ENCODE measurements around the gene SH3D21. TPM values are rescaled to one million over a fixed set of nuclear protein-coding genes. Genes with fewer than 3 reads are reported as not detected.

The SH3D21 gene
- total and polyA plus RNA-seq, 10 of the 15 experiments (the other 5 are each of a cell fraction or from before 2014, with no cell fraction given): 0.06 to 5.9 (median 2.4) TPM

DNA sequence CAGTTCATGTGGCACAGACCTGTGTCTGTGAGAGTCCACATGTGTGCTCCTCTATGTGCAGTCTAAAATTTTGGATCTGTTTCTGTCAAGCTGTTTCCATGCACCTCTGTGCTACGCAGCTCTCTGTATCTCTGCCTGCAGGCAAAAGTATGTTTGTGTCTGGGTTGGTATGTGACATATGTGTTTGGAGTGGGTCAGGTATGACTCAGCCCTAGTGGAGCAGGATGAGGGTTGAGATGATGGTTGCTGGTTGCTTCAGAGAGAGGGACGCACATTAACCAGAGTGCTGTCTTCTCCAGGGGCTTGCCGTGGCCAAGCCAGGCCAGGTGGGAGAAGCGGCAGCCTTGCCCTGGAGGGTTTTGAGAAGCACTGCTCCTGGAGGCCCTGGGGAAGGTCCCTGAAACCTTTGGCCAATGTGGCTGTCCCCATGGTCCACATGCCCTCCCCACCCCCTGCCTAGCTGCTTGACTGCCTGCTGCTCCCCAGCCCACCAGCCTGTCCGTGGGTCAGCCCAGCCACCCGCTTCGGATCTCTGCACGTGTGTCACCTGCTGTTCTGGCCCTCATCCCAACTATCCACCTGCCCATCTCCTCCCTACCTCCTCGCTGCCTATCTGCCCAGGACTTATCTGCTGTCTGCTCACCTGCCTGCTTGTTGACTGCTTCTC lies 21.4 kb downstream of the SH3D21 start:
- no peaks in the 10 kb centered on the region for H3K27me3 ChIP-seq (replicated peaks in 1 of 2; ENCODE audit: control insufficient read depth in 2 of 2, insufficient read depth in 2 of 2, low read length in 1 of 2)
- intact Hi-C loops (cut with micrococcal nuclease; ENCODE audit: unreplicated experiment): no loop called here
- ChIA-PET SMC1A (ENCODE audit: uncharacterized antibody, unreplicated experiment) (no interaction called here), POLR2A (no interaction called here), CTCF (no interaction called here), RAD21 (ENCODE audit: unreplicated experiment) (no interaction called here)
- no peaks in the 10 kb centered on the region for H3K36me3 ChIP-seq (ENCODE audit: control insufficient read depth in 2 of 2, insufficient read depth in 2 of 2, low read length in 1 of 2)
- no peak for DNase-seq (ENCODE audit: low read depth, low spot score)
- H3K9me3 ChIP-seq (replicated peaks; ENCODE audit: control insufficient read depth, insufficient read depth, low read length): no peaks in the 10 kb centered on the region
- H3K9ac ChIP-seq (ENCODE audit: control insufficient read depth, insufficient read depth, low read length): no peak overlapping the region
- H3K4me2 ChIP-seq (ENCODE audit: control insufficient read depth, insufficient read depth): no peak overlapping the region
- peaks cover 9% of the 10 kb centered on the region for H3K4me1 ChIP-seq (ENCODE audit: control insufficient read depth, insufficient read depth, low read length)
- no peak overlapping the region for H2AFZ ChIP-seq (ENCODE audit: control insufficient read depth, low read depth, low read length)
- no peak for FAIRE-seq
- no peak overlapping the region for H3K27ac ChIP-seq (ENCODE audit: control insufficient read depth, insufficient read depth)
- WGBS (ENCODE audit: insufficient coverage, insufficient replicate concordance, low lambda C conversion rate, missing lambda C conversion rate): 62% methylated on average over 9 of the region's 9 CpGs
- in situ Hi-C loops (cut with MboI): no loop called here
- no peaks in the 10 kb centered on the region for H4K20me1 ChIP-seq (ENCODE audit: control insufficient read depth, insufficient read depth)
- H3K79me2 ChIP-seq (ENCODE audit: control insufficient read depth, insufficient read depth, low read length): no peaks in the 10 kb centered on the region
- H3K4me3 ChIP-seq: no peak overlapping the region
- ATAC-seq: no peak
- BruUV-seq (replicated peaks): no TSS peak
- TF ChIP-seq, protein P1, sequence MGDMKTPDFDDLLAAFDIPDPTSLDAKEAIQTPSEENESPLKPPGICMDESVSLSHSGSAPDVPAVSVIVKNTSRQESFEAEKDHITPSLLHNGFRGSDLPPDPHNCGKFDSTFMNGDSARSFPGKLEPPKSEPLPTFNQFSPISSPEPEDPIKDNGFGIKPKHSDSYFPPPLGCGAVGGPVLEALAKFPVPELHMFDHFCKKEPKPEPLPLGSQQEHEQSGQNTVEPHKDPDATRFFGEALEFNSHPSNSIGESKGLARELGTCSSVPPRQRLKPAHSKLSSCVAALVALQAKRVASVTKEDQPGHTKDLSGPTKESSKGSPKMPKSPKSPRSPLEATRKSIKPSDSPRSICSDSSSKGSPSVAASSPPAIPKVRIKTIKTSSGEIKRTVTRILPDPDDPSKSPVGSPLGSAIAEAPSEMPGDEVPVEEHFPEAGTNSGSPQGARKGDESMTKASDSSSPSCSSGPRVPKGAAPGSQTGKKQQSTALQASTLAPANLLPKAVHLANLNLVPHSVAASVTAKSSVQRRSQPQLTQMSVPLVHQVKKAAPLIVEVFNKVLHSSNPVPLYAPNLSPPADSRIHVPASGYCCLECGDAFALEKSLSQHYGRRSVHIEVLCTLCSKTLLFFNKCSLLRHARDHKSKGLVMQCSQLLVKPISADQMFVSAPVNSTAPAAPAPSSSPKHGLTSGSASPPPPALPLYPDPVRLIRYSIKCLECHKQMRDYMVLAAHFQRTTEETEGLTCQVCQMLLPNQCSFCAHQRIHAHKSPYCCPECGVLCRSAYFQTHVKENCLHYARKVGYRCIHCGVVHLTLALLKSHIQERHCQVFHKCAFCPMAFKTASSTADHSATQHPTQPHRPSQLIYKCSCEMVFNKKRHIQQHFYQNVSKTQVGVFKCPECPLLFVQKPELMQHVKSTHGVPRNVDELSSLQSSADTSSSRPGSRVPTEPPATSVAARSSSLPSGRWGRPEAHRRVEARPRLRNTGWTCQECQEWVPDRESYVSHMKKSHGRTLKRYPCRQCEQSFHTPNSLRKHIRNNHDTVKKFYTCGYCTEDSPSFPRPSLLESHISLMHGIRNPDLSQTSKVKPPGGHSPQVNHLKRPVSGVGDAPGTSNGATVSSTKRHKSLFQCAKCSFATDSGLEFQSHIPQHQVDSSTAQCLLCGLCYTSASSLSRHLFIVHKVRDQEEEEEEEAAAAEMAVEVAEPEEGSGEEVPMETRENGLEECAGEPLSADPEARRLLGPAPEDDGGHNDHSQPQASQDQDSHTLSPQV (IDR thresholded peaks at IDR 0.05): no peak
- TF ChIP-seq ZNF24 (IDR thresholded peaks at IDR 0.05): no peak
- no peak for TF ChIP-seq HDAC6 (IDR thresholded peaks at IDR 0.05; ENCODE audit: unreplicated experiment)
- no peak for TF ChIP-seq BACH1 (IDR thresholded peaks at IDR 0.05; ENCODE audit: borderline replicate concordance)
- TF ChIP-seq, protein P2, sequence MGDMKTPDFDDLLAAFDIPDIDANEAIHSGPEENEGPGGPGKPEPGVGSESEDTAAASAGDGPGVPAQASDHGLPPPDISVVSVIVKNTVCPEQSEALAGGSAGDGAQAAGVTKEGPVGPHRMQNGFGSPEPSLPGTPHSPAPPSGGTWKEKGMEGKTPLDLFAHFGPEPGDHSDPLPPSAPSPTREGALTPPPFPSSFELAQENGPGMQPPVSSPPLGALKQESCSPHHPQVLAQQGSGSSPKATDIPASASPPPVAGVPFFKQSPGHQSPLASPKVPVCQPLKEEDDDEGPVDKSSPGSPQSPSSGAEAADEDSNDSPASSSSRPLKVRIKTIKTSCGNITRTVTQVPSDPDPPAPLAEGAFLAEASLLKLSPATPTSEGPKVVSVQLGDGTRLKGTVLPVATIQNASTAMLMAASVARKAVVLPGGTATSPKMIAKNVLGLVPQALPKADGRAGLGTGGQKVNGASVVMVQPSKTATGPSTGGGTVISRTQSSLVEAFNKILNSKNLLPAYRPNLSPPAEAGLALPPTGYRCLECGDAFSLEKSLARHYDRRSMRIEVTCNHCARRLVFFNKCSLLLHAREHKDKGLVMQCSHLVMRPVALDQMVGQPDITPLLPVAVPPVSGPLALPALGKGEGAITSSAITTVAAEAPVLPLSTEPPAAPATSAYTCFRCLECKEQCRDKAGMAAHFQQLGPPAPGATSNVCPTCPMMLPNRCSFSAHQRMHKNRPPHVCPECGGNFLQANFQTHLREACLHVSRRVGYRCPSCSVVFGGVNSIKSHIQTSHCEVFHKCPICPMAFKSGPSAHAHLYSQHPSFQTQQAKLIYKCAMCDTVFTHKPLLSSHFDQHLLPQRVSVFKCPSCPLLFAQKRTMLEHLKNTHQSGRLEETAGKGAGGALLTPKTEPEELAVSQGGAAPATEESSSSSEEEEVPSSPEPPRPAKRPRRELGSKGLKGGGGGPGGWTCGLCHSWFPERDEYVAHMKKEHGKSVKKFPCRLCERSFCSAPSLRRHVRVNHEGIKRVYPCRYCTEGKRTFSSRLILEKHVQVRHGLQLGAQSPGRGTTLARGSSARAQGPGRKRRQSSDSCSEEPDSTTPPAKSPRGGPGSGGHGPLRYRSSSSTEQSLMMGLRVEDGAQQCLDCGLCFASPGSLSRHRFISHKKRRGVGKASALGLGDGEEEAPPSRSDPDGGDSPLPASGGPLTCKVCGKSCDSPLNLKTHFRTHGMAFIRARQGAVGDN (IDR thresholded peaks at IDR 0.05): no peak
- no peak for TF ChIP-seq RB1 (IDR thresholded peaks at IDR 0.05; ENCODE audit: borderline replicate concordance)
- TF ChIP-seq ZNF207 (IDR thresholded peaks at IDR 0.05; ENCODE audit: borderline replicate concordance): no peak
- no peak for TF ChIP-seq MEF2A (IDR thresholded peaks at IDR 0.05; ENCODE audit: insufficient read depth, low read depth, low read length)
- TF ChIP-seq POLR2AphosphoS2 (IDR thresholded peaks at IDR 0.05; ENCODE audit: low read depth, low read length): no peak
- TF ChIP-seq, protein P3, sequence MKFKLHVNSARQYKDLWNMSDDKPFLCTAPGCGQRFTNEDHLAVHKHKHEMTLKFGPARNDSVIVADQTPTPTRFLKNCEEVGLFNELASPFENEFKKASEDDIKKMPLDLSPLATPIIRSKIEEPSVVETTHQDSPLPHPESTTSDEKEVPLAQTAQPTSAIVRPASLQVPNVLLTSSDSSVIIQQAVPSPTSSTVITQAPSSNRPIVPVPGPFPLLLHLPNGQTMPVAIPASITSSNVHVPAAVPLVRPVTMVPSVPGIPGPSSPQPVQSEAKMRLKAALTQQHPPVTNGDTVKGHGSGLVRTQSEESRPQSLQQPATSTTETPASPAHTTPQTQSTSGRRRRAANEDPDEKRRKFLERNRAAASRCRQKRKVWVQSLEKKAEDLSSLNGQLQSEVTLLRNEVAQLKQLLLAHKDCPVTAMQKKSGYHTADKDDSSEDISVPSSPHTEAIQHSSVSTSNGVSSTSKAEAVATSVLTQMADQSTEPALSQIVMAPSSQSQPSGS (IDR thresholded peaks at IDR 0.05; ENCODE audit: low read length): no peak
- TF ChIP-seq JUND (IDR thresholded peaks at IDR 0.05; ENCODE audit: low read depth, low read length): no peak
- no peak for TF ChIP-seq GABPA (IDR thresholded peaks at IDR 0.05; ENCODE audit: low read depth)
- TF ChIP-seq CBX5 (IDR thresholded peaks at IDR 0.05; ENCODE audit: low read depth): no peak
